GM19468 (cell line): Measurements from ENCODE around the gene MRPS18A.
"Not testable (repeated sequence)": the region's sequence is repeated elsewhere in the genome, so short reads cannot be mapped to it uniquely, and the experiment has no call there.

ENCODE experiments used
- ATAC-seq: cut with Tn5 transposase; IDR thresholded peaks from one replicate; pipeline ENCODE4 v1.9.1; 2021; ENCODE audit warnings: mild to moderate bottlenecking, moderate library complexity, moderate number of reproducible peaks; ENCODE audit not compliant: unreplicated experiment; ENCODE audit errors: extremely low read depth

The MRPS18A gene

DNA sequence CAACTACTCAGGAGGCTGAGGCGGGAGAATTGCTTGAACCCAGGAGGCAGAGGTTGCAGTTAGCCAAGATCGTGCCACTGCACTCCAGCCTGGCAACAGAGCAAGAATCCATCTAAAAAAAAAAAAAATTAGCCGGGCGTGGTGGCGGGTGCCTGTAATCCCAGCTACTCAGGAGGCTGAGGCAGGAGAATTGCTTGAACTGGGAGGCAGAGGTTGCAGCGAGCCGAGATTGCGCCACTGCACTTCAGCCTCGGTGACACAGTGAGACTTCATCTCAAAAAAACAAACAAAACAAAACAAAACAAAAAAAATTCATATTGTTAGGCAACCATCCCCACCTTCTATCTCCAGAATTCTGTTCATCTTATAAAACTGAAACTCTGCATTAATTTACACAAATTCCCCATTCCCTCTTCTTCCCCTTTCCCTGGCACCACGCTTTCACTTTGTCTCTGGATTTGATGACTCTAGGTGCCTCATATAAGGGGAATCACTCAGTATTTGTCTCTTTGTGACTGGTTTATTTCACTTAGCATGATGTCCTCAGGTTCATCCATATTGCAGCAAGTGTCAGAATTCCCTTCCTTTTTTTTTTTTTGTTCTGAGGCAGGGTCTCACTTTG, 13.5 kb upstream of the MRPS18A start:
- ATAC-seq: not testable (repeated sequence)

DNA sequence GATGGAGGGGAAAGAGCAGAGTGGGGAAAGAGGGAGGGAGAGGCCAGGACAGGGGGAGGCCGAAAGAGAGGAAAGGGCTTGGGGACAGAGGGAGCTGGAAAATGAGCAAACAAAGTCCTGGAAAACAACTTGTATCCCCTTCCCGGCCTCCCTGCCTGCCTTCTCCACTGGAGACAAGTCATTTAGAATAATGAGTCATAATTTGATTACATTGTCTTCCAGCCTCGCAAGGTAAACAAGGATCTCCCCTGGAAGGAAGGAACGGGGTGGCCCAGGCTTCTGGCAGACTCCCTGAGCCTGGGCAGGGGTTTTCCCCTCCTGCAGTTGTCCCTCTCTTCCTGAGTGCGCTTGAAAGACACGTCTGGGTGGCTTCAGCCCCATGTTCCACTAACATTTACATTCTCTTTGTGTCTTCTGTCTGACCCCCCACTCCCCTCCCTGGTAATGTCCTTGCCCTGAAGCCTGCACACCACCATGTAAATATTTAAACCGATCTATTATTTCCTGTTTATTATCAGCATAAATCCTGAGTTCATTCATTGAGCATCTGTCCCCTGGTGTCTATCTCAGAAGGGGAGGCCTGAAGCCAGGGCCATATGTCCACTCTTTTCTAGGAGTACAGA, 12.1 kb upstream of the MRPS18A start:
- no peak for ATAC-seq

DNA sequence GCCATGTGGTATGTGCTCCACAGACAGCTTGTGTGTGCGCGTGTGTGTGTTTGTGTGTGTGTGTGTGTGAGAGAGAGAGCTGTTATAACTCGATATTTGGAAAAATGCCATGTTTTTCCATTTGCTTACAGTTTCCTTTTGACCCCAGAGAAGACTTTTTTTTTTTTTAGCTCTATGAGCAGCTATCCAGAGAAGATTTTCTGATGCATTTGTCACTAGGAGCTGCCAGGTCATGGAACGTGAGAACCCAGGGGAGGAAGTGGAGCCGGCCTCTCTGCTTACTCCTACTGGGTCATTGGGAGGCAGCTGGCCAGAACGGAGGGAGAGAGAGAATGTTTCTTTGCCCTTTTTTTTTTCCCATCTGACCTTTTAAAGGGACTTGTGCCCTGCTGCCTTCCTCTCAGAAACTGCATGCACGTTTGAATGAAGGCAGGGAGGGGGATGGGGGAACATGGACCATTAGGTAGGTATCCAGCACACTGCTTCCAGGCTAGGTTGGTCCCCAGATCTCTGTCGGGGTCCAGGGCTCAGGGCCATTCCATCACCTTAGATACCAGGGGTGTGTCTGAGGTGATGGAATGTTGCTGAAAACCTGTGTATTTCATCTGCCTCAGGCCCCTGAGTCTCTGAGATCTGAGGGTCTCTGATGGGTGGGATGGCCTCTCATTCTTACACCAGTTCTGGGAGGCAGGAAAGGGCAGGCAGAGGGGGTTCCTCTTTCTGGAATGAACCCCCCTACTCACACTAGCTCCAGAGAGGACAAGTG, 11.2 kb upstream of the MRPS18A start:
- ATAC-seq: no peak

DNA sequence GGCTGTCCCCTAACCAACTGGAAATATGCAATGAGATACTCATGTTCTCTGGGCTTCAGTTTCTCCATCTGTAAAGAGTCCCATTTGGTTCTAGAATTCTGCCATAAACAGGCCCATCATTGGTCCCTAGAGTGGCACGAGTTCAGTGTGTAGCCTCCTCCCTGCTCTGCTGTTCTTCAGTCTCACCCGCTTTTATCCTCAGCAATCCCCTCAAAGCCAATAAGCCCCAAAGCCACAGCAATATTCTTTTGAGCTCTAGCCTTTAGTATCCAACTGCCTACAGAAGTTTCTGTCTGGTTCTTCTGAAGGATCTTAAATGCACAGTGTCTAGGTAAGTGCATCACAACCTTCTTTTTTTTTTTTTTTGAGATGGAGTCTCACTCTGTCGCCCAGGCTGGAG, 9.8 kb upstream of the MRPS18A start:
- ATAC-seq: no peak

DNA sequence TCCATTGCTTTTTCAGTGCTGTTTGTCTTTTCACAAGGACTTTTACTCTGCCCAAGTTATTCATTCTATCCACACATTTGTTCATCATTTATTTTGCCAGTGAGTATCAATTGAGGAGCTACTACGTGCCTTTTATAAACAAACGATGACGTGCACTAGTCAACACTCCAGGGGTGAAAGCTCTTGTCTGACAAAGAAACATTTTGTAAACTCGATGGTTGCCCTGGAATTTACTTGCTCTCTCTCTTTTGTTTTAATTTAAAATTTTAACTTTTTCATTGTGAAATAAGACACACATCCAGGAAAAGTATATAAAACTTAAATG, 8.3 kb upstream of the MRPS18A start:
- no peak for ATAC-seq

DNA sequence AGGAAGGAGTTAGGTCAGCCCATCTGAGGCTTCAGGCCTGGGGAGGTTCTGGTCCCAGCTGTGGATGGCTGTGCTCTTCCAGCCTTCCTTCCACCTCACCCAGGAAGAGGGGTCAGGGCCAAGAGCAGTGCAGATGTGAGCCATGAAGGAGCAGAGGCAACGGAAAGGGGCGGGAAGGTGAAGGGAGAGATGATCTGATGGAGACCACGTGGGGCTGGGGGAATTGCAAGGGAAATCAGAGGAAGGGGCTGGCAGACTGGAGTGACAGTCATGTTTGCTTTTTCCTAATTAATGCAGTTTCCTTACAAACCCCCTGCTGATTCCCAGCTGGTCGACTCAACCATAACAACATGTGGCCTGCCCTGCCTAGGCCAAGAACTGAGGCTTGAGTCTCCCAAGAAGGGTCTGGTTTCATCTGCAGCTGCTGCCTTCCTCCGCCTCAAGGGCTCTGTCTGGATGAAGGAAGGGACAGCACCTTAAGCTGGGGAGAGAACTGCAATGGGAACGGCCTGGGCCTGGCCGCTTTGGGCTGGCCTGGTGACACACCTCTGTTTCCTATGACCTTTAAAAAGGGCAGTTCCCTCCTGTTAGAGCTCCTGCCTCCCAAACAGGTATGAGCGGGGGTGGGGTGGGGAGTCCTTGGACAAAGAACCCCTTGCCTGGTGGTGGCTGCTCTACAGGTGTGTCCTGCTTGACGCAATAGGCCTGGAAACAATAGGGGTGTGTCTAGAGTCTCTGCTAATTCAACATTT, 7.8 kb upstream of the MRPS18A start:
- ATAC-seq: no peak

DNA sequence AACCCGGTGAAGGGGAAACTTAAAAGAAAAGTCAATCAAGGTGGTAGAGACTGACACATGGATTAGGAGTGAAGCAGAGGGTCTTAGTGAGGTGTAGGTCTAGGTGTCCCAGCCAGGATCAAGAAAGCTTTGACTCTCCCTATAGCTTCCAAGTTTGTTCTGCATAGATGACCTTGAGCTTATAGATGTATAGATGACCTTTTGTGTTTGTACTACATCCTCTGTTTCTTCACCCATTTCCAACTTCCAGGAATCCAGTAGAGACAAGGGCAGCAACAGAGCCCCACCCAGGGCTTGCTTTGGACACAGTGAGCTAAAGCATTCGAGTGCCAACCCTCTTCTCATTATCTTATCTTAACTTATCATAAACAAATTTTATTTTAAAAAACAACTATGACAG, 1.8 kb upstream of the MRPS18A start:
- ATAC-seq: no peak

DNA sequence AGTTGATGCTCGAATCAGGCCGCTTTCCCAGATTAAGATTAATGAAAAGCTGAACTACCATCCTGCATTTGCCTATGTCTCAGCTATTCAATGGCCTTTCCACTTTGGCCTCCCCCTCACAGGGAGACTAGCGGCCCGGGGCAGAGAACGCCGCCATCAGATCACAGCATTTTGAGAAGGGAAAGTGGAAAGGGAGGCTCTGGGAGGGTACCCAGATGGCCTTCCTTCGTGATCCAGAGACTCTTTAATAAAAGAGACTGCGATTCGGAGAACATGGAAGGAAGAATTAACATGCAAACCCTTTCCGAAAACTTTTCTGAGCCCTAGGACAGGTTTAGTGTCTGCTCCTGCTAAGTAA, 533 bp downstream of the MRPS18A start:
- no peak for ATAC-seq

DNA sequence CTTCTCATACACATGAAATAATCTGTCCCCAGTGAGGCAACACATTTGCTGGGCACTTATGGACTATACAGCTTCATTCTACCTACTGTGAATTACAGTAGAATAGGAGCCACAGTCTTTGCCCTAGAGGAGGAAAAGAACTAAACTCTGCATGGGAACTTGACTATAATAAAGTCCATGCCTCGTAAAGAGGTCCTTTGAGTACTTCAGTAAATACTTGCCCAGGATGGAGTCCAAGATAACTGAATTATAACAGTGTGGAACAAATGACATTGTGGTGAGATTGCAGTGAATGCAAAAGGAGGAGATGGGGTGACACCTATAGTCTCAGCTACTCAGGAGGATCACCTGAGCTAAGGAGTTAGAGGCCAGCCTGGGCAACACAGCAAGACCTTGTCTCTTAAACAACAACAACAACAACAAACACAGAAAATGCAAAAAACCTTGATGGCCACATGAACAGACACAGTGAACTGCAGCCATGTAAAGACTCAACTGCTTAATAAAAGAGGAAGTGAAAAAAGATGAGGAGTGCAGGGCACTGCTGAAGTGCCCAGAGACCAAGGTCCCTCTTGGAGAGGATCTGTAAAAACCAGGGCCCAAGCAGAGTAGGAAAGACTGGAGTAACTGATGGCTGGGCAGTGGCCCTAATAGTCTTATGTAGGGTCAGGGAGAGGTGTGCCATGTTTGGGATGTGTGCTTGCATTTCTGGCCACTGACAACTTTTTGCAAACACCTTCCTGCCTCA, 3.7 kb downstream of the MRPS18A start:
- ATAC-seq: no peak

DNA sequence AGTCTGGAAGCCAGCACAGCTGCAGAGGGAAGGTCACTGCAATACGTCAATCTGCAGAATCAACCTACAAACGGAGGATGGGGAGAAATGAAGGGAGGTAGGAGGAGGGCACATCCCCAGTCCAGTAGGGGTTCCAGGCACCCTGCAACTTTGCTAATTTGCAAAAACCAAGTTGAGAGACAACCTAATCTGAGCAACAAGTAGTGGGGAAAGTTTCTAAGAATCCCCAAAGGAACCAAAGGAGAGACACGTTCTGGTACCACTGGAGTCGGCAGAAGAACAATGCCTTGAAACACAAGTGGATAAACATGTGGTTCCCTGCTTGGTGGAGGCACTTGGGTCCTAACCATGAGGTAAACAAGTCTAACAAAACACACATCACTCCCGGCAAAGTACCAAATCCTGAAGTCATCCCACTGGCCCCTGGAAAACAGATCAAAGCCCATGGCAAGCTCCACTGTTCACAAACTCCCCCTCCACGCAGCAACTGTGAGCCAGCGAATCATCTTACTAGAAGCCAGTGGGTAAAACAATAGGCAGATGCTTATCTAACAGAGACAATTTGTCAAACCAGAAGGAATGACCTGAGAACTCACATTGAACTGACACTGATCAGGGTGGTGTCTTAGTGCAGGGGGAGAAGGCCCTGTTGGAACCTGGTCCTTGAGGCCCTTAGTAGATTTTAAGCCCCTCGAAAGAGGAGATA, 4.7 kb downstream of the MRPS18A start:
- no peak for ATAC-seq

DNA sequence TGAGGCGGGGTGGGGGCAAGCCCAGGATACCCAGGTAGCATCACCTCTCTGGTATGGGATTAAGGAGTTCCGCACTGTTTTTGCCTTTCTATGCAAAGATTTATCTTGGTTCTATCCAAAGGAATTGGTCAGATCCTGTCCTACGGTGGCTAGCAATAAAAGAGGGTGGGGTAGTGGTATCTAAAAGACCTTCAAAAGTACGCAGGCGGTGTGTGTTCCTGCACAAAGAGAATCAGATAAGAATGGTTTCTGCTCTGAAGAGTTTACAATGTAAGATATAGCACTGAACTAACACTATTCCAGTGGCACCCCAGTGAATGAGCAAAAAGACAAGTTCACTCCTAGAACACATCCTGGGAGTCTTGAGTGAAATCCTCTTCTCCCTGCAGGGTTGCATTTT, 6.3 kb downstream of the MRPS18A start:
- no peak for ATAC-seq

DNA sequence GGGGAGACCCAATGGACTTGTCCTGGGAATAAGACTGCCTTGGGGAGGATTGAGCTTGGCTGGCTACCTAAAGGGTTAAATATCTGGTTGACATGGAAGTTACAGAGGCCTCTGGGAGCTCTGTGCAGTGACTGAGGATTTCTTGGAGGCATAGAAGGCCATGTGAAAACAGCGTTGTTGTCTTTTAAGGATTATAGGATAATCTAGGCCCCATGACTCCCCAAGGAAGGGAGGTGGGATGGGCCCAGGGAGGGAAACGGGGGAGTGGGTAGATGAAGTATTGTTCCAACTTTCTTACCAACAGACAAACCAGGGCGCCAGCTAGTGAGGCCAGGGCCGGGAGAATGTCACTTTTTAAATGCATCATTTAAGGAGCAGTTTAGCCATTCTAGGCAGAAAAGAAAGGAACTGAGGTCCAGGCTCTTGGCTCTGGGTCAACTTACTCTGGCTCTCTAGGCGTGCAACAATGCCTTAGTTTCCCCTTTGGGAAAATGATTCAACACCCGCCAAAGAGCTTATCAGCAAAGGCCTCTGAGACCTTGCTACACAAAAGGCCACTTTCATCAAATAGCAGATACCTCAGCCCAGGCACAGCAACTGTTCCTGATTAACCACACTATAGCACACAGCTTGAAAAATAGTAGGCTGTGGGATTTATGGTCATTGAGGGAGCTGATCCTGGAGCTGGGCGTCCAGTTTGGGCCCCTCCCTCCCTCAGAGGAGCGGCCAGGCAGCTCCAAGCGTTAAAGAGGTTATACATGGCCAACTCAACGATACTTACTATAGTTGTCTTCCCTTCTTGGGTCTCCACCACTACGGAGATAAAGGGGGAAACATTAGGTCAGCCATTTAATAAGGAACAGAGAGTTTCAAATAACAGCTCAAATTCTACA, 7.0 kb downstream of the MRPS18A start:
- ATAC-seq: no peak

DNA sequence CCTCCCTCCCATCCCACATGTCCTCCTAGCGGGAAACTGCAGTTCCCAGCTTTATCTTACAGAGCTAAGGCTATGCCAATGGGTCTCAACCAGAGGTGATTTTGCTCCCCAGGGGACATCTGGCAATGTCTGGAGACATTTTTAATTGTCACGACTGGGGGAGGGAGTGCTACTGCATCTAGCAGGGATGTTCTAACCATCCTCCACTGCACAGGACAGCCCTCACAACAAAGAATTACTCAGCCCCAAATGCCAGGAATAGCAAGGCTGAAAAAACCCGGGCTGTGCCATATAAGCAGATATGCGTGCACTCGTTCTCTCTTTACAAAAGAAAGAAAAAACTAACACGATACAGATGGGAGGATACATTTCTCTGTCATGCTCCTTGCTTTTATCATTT, 8.5 kb downstream of the MRPS18A start:
- no peak for ATAC-seq

DNA sequence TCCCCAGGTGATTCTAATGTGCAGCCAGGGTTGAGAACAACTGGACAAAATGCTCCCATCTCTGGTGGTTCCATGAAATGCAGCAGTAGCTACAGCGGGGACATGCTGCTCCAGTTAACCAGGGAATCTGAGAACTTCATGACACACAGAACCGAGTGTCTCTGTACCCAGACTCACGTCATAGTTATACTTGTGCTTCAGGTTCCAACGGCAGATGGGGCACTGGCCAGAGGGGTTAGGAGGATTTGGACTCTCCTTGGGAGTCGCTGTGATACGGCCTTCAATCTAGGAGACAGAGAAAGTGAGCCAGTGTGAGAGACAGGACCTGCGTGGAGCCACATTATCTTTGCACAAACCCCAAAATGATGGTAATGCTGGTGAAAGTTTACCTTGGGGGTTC, 9.2 kb downstream of the MRPS18A start:
- no peak for ATAC-seq

DNA sequence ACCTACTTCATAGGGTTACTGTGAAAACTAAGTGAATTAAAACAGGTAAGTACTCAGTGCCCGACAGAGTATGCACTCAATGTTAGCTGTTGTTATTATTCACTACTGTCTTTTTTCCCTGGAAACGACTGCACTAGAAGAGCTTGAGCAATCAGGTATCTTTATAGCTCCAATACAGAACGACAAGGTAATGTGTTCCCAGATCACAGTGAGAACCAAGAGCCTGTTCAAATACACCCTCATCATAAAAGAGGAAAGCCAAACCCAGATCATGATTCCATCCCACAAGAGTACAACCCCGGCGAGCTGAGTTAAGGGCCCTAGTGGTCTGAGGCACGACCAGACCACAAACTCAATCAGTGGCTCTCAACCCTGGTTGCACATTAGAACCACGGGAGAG, 9.8 kb downstream of the MRPS18A start:
- no peak for ATAC-seq

DNA sequence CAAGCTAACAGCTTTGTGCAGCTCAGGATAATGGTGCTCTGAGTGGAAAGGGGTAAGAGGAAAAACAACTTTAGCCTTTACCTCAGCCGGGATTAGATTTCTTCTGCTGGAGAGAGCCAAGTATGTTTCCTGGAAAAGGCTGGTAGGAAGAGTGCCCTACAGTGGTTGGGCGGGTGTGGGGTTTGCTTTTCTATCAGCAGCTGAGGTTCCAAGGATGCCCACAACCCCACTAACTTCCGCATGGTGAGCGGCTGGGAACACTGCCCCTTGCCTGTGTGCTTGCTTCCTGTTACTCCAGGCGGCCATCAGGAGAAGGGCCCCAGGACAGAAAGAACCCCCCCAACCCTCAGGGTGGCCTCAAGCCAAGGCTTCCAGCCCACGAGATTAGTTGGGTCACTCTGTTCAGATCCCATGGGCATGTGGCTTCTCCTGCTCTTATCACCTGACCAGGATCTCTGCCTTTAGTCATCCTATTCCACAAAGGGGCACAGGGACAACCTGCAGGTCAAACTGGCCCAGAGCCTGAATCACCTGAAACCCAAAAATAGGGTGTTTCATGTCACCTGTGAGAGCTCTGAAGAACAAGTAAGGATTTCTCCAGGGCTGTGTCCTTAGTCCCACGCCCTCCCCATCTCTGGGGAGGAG, 10.5 kb downstream of the MRPS18A start:
- ATAC-seq: no peak

DNA sequence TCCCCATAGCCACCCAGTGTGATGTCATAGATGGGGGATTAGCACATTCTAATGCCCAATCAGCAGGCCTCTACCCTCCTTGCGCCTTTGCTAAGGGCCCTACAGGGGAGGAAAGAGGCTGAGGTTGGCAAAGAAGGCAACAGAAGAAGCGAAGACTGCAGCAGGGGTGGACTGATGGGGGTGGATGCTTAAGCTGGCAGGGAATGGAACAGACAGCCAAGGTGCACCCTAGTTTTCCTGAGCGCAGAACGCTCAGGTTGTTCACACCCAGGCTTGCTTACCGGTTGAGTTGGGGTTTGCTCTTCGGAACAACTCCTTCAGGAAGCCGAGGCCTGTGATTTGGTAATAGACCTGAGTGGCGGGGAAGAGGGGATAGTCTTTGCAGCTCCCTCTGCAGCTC, 12.7 kb downstream of the MRPS18A start:
- no peak for ATAC-seq

DNA sequence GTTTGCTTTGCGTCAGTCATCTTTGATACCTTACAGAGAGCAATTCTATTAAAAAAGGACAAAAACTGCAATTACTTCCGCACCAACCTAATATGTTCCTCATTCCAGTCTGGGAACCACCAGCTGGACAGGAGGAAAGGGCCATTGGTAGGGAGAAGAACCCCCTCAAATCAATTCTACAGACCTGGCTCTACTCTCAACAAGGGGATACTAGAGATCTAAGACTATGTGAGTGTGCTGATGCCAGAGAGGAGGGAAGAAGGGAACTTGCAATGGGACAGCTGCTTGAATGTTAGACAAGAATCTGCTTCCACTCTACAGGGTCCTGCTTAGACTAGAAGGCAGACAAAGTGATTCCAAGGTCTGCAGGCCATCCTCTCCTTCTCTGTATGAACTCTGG, 13.3 kb downstream of the MRPS18A start:
- no peak for ATAC-seq
